ENCODE data around the gene KRTAP10-3. TPM values are rescaled to one million over a fixed set of nuclear protein-coding genes. Genes with fewer than 3 reads are reported as not detected.
A peak's percentile ranks its signal among the peaks of the same experiment; 100 is the strongest.
"Not testable (repeated sequence)": the region's sequence is repeated elsewhere in the genome, so short reads cannot be mapped to it uniquely, and the experiment has no call there.

The KRTAP10-3 gene
- total and polyA plus RNA-seq, 3 experiments from 2014 or later: not detected

GRCh38 chr21:44592446-44593311 is 34.1 kb upstream of the KRTAP10-3 start, which contains the start of gene KRTAP10-6:
KRTAP10-6 (minus strand) TSS chr21:44592505; CDS start chr21:44592484, 21 bp downstream.
- POLR2A ChIA-PET: no interaction called here
- no peaks in the 10 kb centered on the region for H3K9me3 Mint-ChIP-seq
- peaks cover 2 to 12% (median 5%) of the 10 kb centered on the region in 3 donors for H3K4me1 Mint-ChIP-seq
- CTCF ChIA-PET: no interaction called here
- no peaks in the 10 kb centered on the region for H3K4me1 ChIP-seq (ENCODE audit: insufficient read depth, low read length)
- H3K27ac Mint-ChIP-seq: peak within 1 kb of the TSS in 1 of 8 donors; percentile 52
- H3K27me3 ChIP-seq (ENCODE audit: insufficient read depth, low read length, poor library complexity, severe bottlenecking): no peaks in the 10 kb centered on the region
- H3K36me3 Mint-ChIP-seq: peaks cover 0 to 2% (median 0%) of the 10 kb centered on the region in 3 donors
- no peak within 1 kb of the TSS for H3K4me3 ChIP-seq (ENCODE audit: low read length)
- H3K9me3 ChIP-seq (ENCODE audit: low read length): no peaks in the 10 kb centered on the region
- no peaks in the 10 kb centered on the region for H3K36me3 ChIP-seq (ENCODE audit: insufficient read depth, low read length)
- peak within 1 kb of the TSS; percentile 73 for H3K27ac ChIP-seq (ENCODE audit: low read depth, low read length)
- no peak within 1 kb of the TSS for H3K4me3 Mint-ChIP-seq
- peaks cover 1 to 10% of the 10 kb centered on the region in 2 donors for H3K27me3 Mint-ChIP-seq
- no peak for DNase-seq

- H3K9me3 Mint-ChIP-seq; POLR2A ChIA-PET; H3K9me3 ChIP-seq (ENCODE audit: low read length); H3K27ac Mint-ChIP-seq; H3K27me3 ChIP-seq (ENCODE audit: insufficient read depth, low read length, poor library complexity, severe bottlenecking); CTCF ChIA-PET; H3K4me3 ChIP-seq (ENCODE audit: low read length); H3K36me3 ChIP-seq (ENCODE audit: insufficient read depth, low read length); DNase-seq; H3K36me3 Mint-ChIP-seq; H3K4me1 ChIP-seq (ENCODE audit: insufficient read depth, low read length); H3K4me3 Mint-ChIP-seq; H3K27ac ChIP-seq (ENCODE audit: low read depth, low read length): not testable (repeated sequence)
- H3K27me3 Mint-ChIP-seq: peaks cover 1 to 19% of the 10 kb centered on the region in 2 donors
- H3K4me1 Mint-ChIP-seq: peaks cover 2 to 12% (median 5%) of the 10 kb centered on the region in 3 donors
Observed at GRCh38 chr21:44591801-44592130, 33.2 kb upstream of the KRTAP10-3 start.

- Mint-ChIP-seq H3K27ac (peak overlapping the region in 1 of 8 donors; percentile 83), H3K27me3 (peaks cover 1 to 25% of the 10 kb centered on the region in 2 donors), H3K4me1 (peaks cover 2 to 12% (median 5%) of the 10 kb centered on the region in 3 donors)
- H3K4me3 Mint-ChIP-seq; H3K4me3 ChIP-seq (ENCODE audit: low read length); DNase-seq; H3K36me3 ChIP-seq (ENCODE audit: insufficient read depth, low read length); H3K36me3 Mint-ChIP-seq; CTCF ChIA-PET; H3K27ac ChIP-seq (ENCODE audit: low read depth, low read length); H3K9me3 ChIP-seq (ENCODE audit: low read length); H3K4me1 ChIP-seq (ENCODE audit: insufficient read depth, low read length); H3K27me3 ChIP-seq (ENCODE audit: insufficient read depth, low read length, poor library complexity, severe bottlenecking); POLR2A ChIA-PET; H3K9me3 Mint-ChIP-seq: not testable (repeated sequence)
Observed at GRCh38 chr21:44590897-44591800, 32.6 kb upstream of the KRTAP10-3 start.

GRCh38 chr21:44590311-44590721 is 31.7 kb upstream of the KRTAP10-3 start:
- no peak for DNase-seq
- H3K36me3 ChIP-seq (ENCODE audit: insufficient read depth, low read length): no peaks in the 10 kb centered on the region
- Mint-ChIP-seq H3K27me3 (peaks cover 1 to 32% of the 10 kb centered on the region in 2 donors), H3K27ac (no peak overlapping the region), H3K4me1 (peaks cover 2 to 11% (median 3%) of the 10 kb centered on the region in 3 donors), H3K4me3 (no peak overlapping the region), H3K36me3 (peaks cover 0 to 7% (median 2%) of the 10 kb centered on the region in 3 donors), H3K9me3 (no peaks in the 10 kb centered on the region)
- ChIA-PET CTCF (no interaction called here), POLR2A (no interaction called here)
- no peaks in the 10 kb centered on the region for H3K9me3 ChIP-seq (ENCODE audit: low read length)
- H3K27me3 ChIP-seq (ENCODE audit: insufficient read depth, low read length, poor library complexity, severe bottlenecking): no peaks in the 10 kb centered on the region
- H3K4me3 ChIP-seq (ENCODE audit: low read length): no peak overlapping the region
- no peaks in the 10 kb centered on the region for H3K4me1 ChIP-seq (ENCODE audit: insufficient read depth, low read length)
- H3K27ac ChIP-seq (ENCODE audit: low read depth, low read length): no peak overlapping the region

- Mint-ChIP-seq H3K27ac (no peak overlapping the region), H3K9me3 (no peaks in the 10 kb centered on the region), H3K36me3 (peaks cover 0 to 8% (median 0%) of the 10 kb centered on the region in 3 donors), H3K27me3 (peaks cover 5 to 36% of the 10 kb centered on the region in 2 donors), H3K4me1 (peaks cover 0 to 8% (median 0%) of the 10 kb centered on the region in 3 donors), H3K4me3 (no peak overlapping the region)
- Histone ChIP-seq H3K4me3 (ENCODE audit: low read length) (no peak overlapping the region), H3K27me3 (ENCODE audit: insufficient read depth, low read length, poor library complexity, severe bottlenecking) (no peaks in the 10 kb centered on the region), H3K36me3 (ENCODE audit: insufficient read depth, low read length) (no peaks in the 10 kb centered on the region), H3K4me1 (ENCODE audit: insufficient read depth, low read length) (no peaks in the 10 kb centered on the region), H3K9me3 (ENCODE audit: low read length) (no peaks in the 10 kb centered on the region), H3K27ac (ENCODE audit: low read depth, low read length) (no peak overlapping the region)
- DNase-seq: no peak
- ChIA-PET POLR2A (no interaction called here), CTCF (no interaction called here)
Observed at GRCh38 chr21:44589586-44590305, 31.2 kb upstream of the KRTAP10-3 start.

GRCh38 chr21:44589094-44589493 is 30.5 kb upstream of the KRTAP10-3 start:
- no peak overlapping the region for H3K4me3 ChIP-seq (ENCODE audit: low read length)
- H3K27me3 ChIP-seq (ENCODE audit: insufficient read depth, low read length, poor library complexity, severe bottlenecking): no peaks in the 10 kb centered on the region
- Mint-ChIP-seq H3K36me3 (peaks cover 0 to 8% (median 0%) of the 10 kb centered on the region in 3 donors), H3K4me1 (peaks cover 0 to 13% (median 1%) of the 10 kb centered on the region in 3 donors), H3K9me3 (peaks cover 0 to 1% (median 0%) of the 10 kb centered on the region in 5 donors), H3K27me3 (peaks cover 5 to 41% of the 10 kb centered on the region in 2 donors), H3K4me3 (no peak overlapping the region), H3K27ac (no peak overlapping the region)
- H3K27ac ChIP-seq (ENCODE audit: low read depth, low read length): no peak overlapping the region
- ChIA-PET POLR2A (no interaction called here), CTCF (no interaction called here)
- DNase-seq: no peak
- H3K4me1 ChIP-seq (ENCODE audit: insufficient read depth, low read length): no peaks in the 10 kb centered on the region
- no peaks in the 10 kb centered on the region for H3K36me3 ChIP-seq (ENCODE audit: insufficient read depth, low read length)
- H3K9me3 ChIP-seq (ENCODE audit: low read length): no peaks in the 10 kb centered on the region

GRCh38 chr21:44585892-44586291 is 27.3 kb upstream of the KRTAP10-3 start:
- Mint-ChIP-seq H3K4me3 (no peak overlapping the region), H3K36me3 (peaks cover 0 to 26% (median 2%) of the 10 kb centered on the region in 3 donors), H3K27ac (peak overlapping the region in 1 of 8 donors; percentile 51), H3K9me3 (peaks cover 7 to 16% (median 10%) of the 10 kb centered on the region in 5 donors), H3K4me1 (peaks cover 1 to 14% (median 14%) of the 10 kb centered on the region in 3 donors), H3K27me3 (peaks cover 10 to 42% of the 10 kb centered on the region in 2 donors)
- H3K36me3 ChIP-seq (ENCODE audit: insufficient read depth, low read length): no peaks in the 10 kb centered on the region
- CTCF ChIA-PET: no interaction called here
- DNase-seq: no peak
- H3K27me3 ChIP-seq (ENCODE audit: insufficient read depth, low read length, poor library complexity, severe bottlenecking): no peaks in the 10 kb centered on the region
- no peak overlapping the region for H3K4me3 ChIP-seq (ENCODE audit: low read length)
- H3K9me3 ChIP-seq (ENCODE audit: low read length): no peaks in the 10 kb centered on the region
- POLR2A ChIA-PET: no interaction called here
- no peak overlapping the region for H3K27ac ChIP-seq (ENCODE audit: low read depth, low read length)
- H3K4me1 ChIP-seq (ENCODE audit: insufficient read depth, low read length): peaks cover 3% of the 10 kb centered on the region
